NK-92 (cell line): Measurements from ENCODE around the gene TREH.

Experiments
- DNase-seq: peaks from one replicate; lab custom pipeline; 2025; ENCODE audit not compliant: unreplicated experiment; lab: John Stamatoyannopoulos, UW

The TREH gene

DNA sequence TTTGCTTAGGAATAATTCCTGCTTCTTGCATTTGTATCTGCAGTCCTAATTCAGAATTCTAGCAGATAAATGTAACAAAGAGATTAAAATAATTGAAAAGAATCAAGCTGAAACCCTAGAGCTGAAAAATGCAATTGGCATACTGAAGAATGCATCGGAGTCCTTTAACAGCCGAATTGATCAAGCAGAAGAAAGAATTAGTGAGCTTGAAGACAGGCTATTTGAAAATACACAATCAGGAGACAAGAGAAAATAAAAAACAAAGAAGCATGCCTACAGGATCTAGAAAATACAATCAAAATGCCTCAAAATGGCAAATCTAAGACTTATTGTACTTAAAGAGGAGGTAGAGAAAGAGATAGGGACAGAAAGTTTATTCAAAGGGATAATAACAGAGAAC lies 8.2 kb downstream of the TREH start:
- no peak for DNase-seq

DNA sequence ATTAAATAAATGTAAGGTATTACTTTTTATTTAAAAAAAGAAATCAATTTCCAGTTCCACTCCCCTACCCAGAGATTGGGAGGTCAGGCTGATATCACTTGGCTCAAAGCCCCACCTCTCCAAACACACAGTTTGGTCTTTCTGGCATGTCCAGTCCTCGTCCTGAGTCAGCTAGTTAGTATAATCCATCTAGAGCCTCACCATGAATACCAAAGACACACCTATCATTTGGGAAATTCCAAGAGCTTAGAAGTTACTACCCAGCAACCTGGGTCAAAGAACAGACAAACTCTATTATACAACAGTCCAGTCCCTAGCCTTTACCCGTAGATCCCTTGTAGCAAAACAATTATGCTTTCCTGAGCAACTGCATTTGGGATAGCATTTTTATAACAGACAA lies 9.4 kb downstream of the TREH start:
- DNase-seq = no peak

DNA sequence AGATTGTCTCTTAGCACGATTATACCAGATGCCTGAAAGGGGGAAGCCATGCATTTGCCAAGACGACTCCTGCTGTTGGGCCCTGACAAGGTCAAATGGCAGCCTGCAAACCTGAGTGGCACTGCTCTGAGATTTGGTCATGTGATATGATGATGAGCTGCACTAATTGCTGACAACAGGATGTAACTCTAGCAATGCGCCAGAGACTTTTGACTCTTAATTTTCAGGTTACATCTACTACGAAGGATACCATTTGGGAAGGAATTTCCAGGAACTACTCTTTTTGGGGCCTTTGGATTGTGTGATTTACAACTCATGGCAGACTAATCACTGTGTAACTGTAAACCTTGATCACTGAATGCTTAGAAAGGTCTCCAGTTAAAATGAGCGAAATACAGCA lies 13.1 kb downstream of the TREH start:
- DNase-seq = no peak

DNA sequence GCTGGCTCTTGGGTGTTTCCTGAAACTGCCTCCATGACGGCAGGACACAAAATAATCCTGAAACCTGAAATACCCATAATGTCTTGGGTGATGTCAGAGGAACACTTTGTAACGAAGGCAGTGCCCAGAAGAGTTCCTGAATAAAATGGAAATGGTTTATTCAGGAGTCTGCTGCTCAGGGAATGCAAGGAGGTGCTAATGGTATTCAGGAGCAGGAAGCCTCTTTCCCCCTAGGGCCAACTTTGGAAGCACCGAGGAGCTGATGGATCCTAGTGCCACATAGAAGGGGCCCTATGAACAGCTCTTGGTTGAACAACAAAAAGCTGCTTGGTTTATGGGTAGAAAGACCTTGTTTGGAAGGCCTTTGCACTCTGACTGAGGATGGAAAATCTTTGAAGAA lies 15.5 kb downstream of the TREH start:
- DNase-seq = no peak

DNA sequence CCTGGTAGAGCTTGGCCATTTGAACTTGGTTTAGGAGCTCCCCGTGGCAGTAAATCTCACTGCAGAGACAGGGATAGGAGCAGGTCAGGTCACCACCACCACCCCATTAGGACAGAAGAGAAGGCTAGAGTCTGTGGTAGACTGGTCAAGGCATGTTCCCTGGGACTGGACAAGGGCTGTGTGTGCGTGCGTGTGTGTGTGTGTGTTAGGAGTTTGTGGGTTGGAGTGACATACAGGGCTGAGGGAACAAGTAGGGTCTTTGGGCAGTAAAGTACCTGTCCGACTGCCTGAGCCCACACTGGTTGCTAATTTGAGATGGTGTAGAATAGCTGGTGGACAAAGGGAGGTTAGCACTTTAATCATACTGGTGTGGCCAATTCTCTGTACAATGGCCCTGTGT lies 16.1 kb downstream of the TREH start:
- no peak for DNase-seq

DNA sequence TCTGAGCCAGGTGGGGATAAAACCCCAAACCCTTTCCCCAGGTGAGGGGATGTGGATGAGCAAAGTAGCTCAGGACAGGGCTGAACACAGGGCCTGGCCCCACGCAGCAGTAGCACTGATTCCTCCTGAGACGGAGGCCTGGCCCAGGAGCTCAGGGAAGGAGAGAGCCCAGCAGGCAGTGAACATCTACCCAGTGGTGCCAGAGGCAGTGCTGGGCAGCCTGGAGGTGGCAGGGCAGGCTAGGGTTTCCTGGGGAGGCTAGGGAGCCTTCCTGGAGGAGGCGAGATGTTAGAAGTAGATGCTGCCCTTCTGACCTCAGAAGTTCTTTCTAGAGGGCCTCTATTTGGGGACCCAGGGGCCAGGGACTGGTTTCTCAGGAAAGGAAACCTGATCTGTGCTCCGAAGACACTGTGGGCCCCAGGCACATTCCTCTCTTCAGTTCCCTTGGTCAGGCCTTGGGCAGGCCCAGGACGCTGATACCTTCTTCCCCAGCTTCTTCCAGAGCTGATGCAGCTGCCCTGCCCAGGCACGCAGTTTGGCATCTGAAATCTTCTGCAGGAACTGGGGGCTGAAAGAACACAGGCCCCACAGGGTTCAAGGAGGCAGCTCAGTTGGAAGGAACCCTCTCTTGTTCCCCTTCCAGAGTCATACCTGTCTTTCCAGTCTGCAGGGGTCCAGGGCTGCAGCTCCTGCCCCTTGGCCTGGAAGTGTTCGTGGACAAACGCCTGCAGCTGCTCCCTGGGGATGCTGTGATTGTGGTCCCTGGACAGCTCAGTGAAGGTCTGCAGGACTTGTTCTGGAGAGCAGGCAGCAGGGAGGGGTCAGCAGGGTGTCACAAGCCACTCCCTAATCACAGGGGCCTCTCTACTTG lies 16.8 kb downstream of the TREH start:
- DNase-seq = no peak

DNA sequence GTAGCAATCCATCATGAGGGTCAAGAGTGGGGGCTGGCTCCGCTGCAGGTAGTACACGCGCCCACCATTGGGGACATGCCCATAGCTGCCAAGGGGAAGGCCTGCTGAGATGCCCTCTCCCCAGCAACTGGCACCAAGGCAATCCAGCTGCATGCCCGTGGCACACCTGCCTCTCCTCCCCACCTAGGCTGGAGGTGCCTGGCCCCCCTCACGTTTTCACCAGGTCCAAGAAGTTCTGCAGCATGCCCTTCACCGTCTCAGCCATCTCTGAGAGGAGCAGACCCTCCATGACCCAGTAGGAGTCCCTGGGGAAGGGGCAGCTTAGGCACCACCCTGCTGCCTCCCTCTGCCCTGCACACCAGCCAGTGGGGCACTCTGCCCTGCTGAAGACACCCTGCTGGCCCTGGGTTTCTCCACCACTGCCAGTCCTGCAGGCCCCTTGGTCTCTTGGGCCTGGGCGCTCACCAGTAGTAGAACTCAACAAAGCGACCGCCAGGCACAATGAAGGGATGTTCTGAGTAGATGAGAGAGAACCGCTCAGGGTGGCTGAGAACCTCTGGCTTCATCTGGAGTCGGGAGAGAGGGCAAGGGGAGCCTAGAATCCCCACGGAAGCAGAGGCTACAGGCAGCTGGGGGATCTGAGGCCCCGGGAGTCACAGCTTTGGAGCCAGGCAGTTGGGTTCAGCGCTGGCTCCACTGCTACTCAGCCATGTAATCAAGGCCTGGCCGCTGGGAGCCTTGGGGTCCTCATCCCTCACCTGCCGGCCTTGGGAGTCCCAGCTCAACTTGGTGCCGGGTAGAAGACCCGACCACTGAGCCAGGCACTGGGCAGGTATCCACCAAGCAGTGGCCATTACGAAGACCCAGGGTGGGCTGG lies 17.8 kb downstream of the TREH start:
- no peak for DNase-seq

DNA sequence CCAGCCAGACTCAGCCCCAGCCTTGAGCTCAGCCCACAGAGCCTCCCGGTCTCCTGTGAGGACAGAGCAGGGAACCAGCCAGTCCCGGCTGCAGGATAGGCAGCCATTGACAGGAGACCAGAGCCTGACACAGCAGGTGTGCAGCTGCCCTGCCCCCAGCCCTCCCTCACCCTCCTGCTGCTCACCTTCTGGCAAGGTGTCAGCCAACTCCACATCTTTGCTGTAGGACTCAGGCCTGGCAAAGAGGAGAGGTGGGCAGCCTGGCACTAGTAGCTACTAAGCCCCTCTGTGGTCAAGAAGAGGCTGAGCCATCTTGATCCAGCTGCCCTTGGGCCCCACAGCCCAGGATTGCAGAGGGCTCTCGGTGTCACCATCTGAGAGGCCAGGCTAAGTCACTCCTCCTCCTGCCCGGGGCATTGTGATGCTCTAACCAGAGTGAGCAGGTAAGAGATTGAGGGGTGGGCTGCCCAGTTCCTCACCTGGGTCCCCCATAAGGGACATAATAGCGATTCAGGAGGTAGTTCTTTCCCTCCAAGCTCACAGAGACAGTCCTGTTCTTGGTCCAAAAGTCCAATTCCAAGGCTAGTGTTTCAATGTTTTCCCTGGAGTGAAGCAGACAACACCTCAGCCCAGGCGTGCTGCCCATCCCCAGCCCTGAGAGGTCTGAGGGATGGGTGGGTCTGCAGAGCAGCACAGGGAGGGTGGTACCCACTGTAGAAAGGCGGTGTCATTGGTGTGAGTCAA lies 18.6 kb downstream of the TREH start:
- no peak for DNase-seq

DNA sequence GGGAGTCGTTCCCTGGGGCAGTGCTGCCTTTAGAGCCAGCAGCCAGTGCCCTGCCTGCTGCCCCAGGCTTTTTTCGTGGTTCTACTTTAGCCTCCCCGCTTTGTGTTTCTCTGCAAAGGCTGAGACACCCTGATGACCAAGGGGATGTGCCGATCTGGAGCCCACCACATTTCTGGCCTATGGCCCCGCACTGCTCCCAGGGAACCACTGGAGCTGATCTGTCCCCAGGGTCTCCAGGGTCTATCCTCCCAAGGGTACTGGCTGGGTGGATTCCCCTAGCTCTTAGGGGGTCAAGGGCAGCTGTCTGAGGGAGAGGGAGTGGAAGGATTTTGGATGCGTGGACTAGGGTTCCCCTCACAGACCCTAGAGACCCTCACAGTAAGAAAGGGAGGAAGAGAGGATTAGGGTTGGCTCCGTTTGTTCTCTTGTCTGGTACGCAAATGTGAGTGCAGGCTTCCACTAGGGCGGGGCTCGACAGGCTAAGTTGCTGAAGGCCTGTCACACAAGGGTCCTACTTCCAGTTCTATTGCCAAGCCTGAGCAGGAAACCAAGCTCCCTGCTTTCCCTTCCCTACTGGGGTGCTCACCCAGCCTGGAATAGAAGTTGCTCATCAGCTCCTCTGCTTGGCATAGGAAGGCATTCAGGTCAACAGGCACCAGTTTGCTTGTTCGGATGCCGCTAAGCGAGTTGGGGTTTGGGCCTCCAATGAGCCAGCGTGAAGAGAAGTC lies 19.3 kb downstream of the TREH start:
- DNase-seq = no peak

DNA sequence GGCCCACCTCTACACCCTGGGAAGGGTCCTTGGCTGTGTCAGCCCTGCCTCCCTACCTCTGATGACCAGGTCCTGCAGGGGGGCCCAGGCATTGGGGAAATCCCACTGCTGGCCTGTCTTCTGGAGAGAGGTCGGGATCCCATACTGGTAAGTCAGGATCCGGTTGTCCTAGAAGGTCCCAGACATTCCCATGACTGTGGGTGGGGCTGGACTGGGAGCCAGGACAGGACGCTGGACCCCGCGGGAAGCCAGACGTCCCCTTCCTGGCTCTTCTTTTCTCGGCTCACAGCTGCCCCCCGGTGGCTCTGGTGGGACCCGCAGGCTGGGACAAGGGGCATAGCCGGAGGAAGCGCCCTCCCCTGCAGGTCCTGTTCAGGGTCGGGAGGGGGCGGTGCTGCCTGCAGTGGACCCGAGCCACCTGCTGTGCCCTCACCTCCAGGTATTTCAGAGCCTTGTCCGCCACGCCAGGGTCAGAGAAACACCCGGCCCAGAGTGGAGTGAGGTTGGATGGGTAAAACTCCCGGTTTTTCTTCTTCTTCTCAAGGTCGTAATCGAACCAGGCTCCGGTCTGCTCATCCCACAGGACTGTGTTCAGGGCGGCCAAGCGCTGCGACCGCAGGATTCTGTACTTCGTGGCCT lies 20.0 kb downstream of the TREH start:
- peak; percentile 28 for DNase-seq

DNA sequence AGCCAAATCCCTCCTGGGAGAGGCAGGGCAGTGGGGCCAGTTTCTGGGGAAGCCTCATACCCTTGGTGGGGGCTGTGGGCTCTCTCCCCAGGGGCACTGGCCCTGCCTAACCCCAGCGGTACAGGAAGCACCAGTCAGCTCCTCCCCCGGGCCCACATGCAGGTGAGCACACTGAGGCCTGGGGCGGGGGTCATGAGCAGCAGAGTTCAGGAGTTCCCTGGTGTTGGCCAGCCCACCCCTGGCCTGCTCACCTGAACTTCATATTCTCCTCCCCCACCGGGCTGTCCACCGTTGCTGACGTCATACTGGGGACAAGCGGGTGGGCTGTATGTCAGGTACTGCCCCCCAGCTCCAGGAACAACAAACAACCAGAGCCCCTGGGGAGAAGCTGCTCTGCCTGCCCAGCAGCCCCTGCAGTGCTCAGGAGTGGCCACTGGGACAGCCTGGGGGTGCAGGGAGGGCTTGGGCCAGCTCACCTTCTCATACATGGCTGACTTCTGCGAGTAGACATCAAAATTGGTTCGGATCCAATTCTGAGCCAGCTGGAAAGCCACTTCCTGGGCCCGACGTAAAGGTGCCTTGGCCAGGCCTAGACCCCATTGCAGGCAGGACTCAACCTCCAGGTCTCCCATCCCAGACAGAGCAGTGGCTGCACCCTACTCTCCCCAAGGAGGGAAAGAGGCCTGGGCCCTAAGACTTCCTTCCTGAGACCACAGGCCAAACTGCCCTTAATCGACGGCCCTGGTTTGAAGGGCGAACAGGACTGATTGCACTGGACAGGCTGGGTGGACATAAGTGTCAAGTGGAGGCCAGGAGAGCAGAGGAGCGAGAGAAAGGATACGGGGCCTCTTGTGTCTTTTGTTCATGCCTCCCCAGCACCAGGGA lies 20.8 kb downstream of the TREH start:
- DNase-seq = no peak

DNA sequence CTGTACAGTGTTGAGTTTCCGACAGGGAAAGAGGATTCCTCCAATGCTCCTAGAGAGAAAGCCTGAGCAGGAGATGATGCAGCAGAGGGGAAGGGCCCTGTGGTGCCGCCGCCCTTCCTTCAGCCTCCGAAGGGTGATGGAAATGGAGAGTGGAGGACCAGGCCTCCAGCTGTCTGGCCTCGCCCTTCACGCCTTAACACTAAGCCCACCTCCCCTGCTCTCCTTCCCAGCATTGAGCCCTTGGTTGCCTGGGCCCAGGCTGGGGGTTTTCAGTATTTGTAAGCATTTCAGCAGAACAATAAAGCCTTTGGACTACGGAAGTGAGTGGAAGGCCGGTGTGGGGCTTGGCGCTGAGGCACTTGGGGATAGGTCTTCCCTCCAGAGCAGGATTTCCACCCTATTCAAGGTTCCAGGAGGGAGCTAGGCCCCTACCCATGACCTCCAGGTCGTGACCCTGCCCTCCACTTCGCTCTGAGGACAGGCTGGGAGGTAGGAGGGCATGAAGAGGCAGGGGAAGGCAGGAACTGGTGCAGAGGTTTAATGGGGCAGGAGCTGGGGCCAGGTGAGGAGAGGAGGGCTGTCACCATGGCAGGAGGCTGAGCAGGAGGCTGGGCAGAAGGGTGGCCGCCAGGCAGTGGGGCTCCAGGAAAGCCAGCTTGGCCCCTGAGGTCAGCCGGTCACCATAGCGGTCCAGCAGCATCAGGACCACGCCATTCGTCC lies 21.6 kb downstream of the TREH start:
- no peak for DNase-seq

DNA sequence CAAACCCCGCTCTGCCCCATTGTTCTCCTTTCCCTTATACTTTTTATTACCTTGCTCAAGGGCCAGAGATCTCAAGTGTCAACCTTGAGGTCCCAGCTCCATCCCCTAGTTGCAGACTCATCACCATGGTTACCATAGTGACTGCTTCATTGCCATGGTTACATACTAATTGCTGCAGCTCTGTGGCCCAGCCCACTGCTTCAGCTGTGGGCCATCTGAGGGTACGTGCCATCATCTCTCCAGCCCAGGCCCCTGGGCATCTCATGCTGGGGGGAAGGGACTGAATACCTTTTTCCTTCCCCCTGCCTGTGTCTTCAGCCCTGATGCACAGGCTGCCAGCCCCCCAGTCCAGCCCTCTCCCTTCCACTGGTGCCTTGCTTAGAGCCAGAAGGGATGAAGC lies 22.2 kb downstream of the TREH start:
- DNase-seq = no peak

DNA sequence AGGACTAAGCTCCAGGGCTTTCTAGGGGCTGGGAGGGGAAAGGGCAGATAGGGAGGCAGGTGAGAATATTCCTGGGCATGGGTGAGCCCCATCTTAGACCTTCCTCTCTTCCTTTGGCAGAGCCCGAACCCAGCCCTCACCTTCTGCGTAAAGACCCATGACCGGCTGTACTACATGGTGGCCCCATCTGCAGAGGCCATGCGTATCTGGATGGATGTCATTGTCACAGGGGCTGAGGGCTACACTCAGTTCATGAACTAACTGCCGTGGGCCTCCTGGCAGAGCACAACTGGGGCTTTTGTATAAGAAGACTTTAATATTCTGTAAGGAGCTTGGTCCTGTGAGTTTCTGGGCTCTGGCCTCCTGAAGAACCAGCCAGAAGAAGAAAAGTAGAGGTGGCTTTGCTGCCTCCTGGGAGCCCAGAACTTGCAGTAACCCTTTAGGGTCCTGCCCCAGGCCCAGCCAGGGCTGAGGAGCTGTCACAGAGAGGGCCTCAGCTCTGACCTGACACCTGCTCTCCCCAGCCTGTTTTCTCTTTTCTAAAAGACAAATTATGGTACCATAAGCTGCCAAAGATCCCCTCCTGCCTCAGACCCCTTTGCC lies 22.8 kb downstream of the TREH start:
- no peak for DNase-seq

DNA sequence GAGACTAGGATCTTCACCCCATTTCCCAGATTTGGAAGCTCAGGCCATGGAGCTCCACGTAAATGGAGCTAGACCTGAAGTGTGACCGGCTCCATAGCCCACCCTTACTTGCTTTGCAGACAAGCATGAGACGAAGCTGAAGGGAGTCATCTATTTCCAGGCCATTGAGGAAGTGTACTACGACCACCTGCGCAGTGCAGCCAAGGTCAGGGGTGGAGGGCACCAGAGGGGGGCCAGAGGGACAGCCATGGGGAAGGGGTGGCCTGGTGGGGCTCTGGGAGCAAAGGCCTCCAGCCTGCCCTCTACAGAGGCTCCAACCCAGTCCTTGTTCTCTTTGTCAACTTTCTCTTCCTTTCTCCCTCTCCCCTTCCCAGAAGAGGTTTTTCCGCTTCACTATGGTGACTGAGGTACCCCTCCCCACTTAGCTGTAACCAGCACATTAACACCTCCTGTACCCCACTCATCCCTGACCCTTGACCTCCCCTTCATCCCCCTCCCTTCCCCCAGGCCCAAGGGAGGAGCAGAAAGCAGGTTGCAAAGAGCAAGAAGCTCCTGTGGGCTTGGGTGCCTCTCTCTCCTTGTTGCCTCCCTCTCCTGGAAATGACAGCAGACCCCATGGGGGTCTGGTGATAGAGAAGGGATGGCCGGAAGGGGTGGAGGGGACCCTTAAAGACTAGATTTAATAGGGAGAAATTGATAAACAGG lies 23.8 kb downstream of the TREH start:
- no peak for DNase-seq

DNA sequence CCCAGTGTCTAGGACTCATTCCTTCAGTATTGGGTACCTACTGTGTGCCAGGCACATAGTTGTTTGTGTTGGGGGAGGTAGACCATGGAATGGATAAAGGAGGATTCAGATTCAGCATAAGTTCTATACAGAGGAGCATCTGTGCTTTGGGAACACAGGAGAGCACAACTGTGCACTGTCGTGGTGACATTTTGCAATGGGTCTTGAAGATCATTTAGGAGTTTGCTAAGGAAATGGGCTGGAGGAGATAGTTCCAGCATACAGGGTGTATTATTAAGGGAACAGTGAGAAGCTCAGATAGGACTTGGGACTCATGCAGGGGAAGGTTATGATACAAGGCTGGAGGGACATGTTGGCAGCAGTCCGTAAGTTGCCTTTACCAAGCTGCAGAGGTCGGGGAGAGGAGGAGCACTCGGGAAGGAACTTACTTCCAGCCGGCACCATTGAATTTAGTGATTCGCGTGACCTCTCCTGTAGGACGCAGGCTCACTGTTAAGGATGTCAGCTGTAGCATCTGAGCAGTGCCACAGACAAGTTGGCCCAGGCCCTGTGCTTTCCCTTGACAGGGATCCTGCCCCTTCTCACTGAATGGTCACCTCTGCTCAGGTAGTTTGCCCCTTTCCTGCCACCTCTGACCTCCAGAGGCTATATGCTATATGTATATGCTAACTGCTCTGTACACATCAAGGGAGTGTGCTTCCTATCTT lies 25.6 kb downstream of the TREH start:
- no peak for DNase-seq

DNA sequence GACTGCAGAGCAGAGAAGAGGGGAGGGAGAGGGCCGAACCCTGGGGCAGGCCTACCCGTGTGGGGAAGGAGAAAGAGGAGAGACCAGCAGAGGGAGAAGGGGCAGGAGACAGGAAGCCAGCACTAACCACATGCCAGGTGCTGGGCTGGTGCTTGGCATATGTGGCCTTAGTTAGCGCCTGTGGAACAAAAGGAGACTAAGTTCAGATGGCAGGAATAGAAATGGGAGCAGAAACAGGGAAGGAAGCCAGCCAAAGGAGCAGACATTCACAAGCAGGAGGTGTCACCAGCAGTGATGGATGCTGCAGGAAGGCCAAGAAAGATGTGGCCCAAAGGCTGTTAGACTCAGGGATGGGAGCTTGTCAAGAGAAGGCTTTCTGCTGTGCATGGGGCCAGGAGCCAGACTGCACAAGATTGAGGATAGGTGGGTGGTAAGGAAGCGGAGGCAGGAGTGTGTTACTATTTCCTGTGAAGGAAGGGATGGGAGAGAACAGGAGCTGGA lies 26.7 kb downstream of the TREH start:
- no peak for DNase-seq
